K562 (cell line): ENCODE data around the gene MYOZ2. TPM values are rescaled to one million over a fixed set of nuclear protein-coding genes. Genes with fewer than 3 reads are reported as not detected.

Experiments used
- ATAC-seq: fragments of 200-7000 bp; cut with Tn5 transposase; 3 replicates; pipeline ENCODE4 v1.9.1; 2020; ENCODE audit warnings: moderate library complexity
- BruUV-seq: library from RNA; stranded (reverse); fragments of 400-500 nt; replicated peaks from 2 replicates; lab custom pipeline; 2021; lab: Mats Ljungman, UMichigan
- CTCF ChIA-PET: fragments of 300-600 bp; formaldehyde crosslinking; extraction: SDS; loops from one replicate; lab custom pipeline; 2021; ENCODE audit warnings: low intra/inter-chr PET ratio; lab: Yijun Ruan, JAX
- POLR2A ChIA-PET: fragments of 300-600, 350-650 bp; sonication (Branson Sonifier 250); formaldehyde crosslinking; extraction: SDS; loops from one replicate; lab custom pipeline; 2021; ENCODE audit warnings: antibody characterized with exemption, inconsistent platforms; lab: Yijun Ruan, JAX
- DNase-seq, 4 experiments: peaks; one replicate each; pipeline versions ENCODE4 v3.0.0 to v3.0.0-alpha.2; 2011 to 2018; ENCODE audit warnings: low spot score in 3 of 4, mixed read lengths in 3 of 4; ENCODE audit errors: extremely low read depth in 1 of 4
- FAIRE-seq: peaks from 2 replicates; lab custom pipeline; 2011; peaks lifted over from hg19 to GRCh38; lab: Jason Lieb, UNC
- H2AFZ ChIP-seq: 2 replicates; pipeline ENCODE4 v1.6.0; 2011; ENCODE audit warnings: low read depth, low read length, control low read depth, inconsistent platforms
- H3K27ac ChIP-seq: fragments of 200-600 bp; 3 replicates; pipeline ENCODE4 v1.8.0; 2011; ENCODE audit warnings: low read depth, mild to moderate bottlenecking, control low read depth, inconsistent platforms, low read length, moderate library complexity, mixed read lengths; ENCODE audit errors: extremely low read depth
- H3K27me3 ChIP-seq, 2 experiments: fragments of 300-600 bp in 1 of 2; 2 replicates in 1 of 2; 3 replicates in 1 of 2; pipeline versions ENCODE4 v1.6.0 to v1.8.0; 2011; ENCODE audit warnings: inconsistent platforms in 2 of 2, low read length in 2 of 2, mild to moderate bottlenecking in 1 of 2, mixed read lengths in 1 of 2, moderate library complexity in 1 of 2; ENCODE audit not compliant: control insufficient read depth in 2 of 2, insufficient read depth in 2 of 2
- H3K36me3 ChIP-seq: fragments of 300-600 bp; 3 replicates; pipeline ENCODE4 v1.8.0; 2011; ENCODE audit warnings: mild to moderate bottlenecking, low read length, inconsistent platforms; ENCODE audit not compliant: control insufficient read depth, insufficient read depth
- H3K4me1 ChIP-seq, 2 experiments: fragments of 200-600 bp in 1 of 2; replicated peaks in 1 of 2; 2 replicates in 1 of 2; 3 replicates in 1 of 2; pipeline versions ENCODE4 v1.5.1 to v1.8.0; 2011; ENCODE audit warnings: inconsistent platforms in 2 of 2, low read length in 2 of 2, mild to moderate bottlenecking in 1 of 2, mixed read lengths in 1 of 2, moderate library complexity in 1 of 2; ENCODE audit not compliant: control insufficient read depth in 2 of 2, insufficient read depth in 2 of 2
- H3K4me2 ChIP-seq: 2 replicates; pipeline ENCODE4 v1.6.1; 2011; ENCODE audit warnings: low read length, control low read depth, inconsistent platforms, mixed read lengths; ENCODE audit not compliant: insufficient read depth
- H3K4me3 ChIP-seq: fragments of 200-600 bp; sonication (generic), shearing (Covaris generic); 2 replicates; pipeline ENCODE4 v1.5.1; 2016; ENCODE audit warnings: control low read depth, inconsistent platforms
- H3K79me2 ChIP-seq: fragments of 200-600 bp; 3 replicates; pipeline ENCODE4 v1.8.0; 2011; ENCODE audit warnings: low read length, inconsistent platforms; ENCODE audit not compliant: control insufficient read depth, insufficient read depth
- H3K9ac ChIP-seq, 2 experiments: 2 replicates each; pipeline versions ENCODE4 v1.6.0 to v1.6.1; 2011; ENCODE audit warnings: low read depth in 2 of 2, low read length in 2 of 2, control low read depth in 1 of 2, inconsistent platforms in 1 of 2, mild to moderate bottlenecking in 1 of 2, mixed read lengths in 1 of 2; ENCODE audit not compliant: insufficient read depth in 1 of 2
- H3K9me1 ChIP-seq: one replicate; pipeline ENCODE4 v1.6.0; 2011; ENCODE audit warnings: inconsistent platforms, mild to moderate bottlenecking, low read length, moderate library complexity; ENCODE audit not compliant: control insufficient read depth, insufficient read depth
- H3K9me3 ChIP-seq: replicated peaks from 2 replicates; pipeline ENCODE4 v1.5.1; 2011; ENCODE audit warnings: low read depth, low read length, inconsistent platforms; ENCODE audit not compliant: control insufficient read depth, insufficient read depth
- H4K20me1 ChIP-seq: replicated peaks from 2 replicates; pipeline ENCODE4 v1.6.1; 2011; ENCODE audit warnings: low read length, inconsistent platforms, mixed read lengths; ENCODE audit not compliant: control insufficient read depth, insufficient read depth
- CC2D1A ChIP-seq: fragments of 450-650 bp; IDR thresholded peaks from 2 replicates; pipeline ENCODE4 v1.6.1; 2017; ENCODE audit warnings: mild to moderate bottlenecking
- CGGBP1 ChIP-seq: fragments of 250-450 bp; sonication (Bioruptor Pico); IDR thresholded peaks from 2 replicates; pipeline ENCODE4 v1.9.0; 2021; ENCODE audit warnings: mild to moderate bottlenecking
- ETV5 ChIP-seq: sonication (generic); formaldehyde crosslinking; IDR thresholded peaks from 2 replicates; pipeline ENCODE4 v1.4.0; 2020; ENCODE audit warnings: low read depth, mild to moderate bottlenecking, missing genetic modification reagents
- EWSR1 ChIP-seq: fragments of 450-650 bp; IDR thresholded peaks from 2 replicates; pipeline ENCODE4 v1.6.1; 2018; ENCODE audit warnings: borderline replicate concordance, mild to moderate bottlenecking, low read depth, moderate library complexity; ENCODE audit not compliant: partially characterized antibody
- GATA2 ChIP-seq: sonication (generic); formaldehyde crosslinking; IDR thresholded peaks from 2 replicates; pipeline ENCODE4 v1.4.0; 2020; ENCODE audit warnings: mild to moderate bottlenecking, missing genetic modification reagents
- HIVEP1 ChIP-seq: fragments of 250-450 bp; sonication (Bioruptor Pico); IDR thresholded peaks from 2 replicates; pipeline ENCODE4 v1.4.0; 2020; ENCODE audit warnings: mild to moderate bottlenecking
- PRMT5 ChIP-seq: sonication (generic); formaldehyde crosslinking; IDR thresholded peaks from 2 replicates; pipeline ENCODE4 v1.5.0; 2020; ENCODE audit warnings: missing genetic modification reagents
- SAFB ChIP-seq: fragments of 200-400 bp; formaldehyde crosslinking; IDR thresholded peaks from 2 replicates; pipeline ENCODE4 v1.6.1; 2017; ENCODE audit warnings: low read depth, low read length, borderline replicate concordance
- SMARCC2 ChIP-seq: fragments of 450-650 bp; IDR thresholded peaks from 2 replicates; pipeline ENCODE4 v1.6.1; 2017; ENCODE audit warnings: antibody characterized with exemption, moderate library complexity, mild to moderate bottlenecking, low read depth
- SNAPC5 ChIP-seq: fragments of 250-450 bp; sonication (Bioruptor Pico); IDR thresholded peaks from 2 replicates; pipeline ENCODE4 v1.8.0; 2021; ENCODE audit warnings: moderate library complexity, mild to moderate bottlenecking, inconsistent platforms
- TSHZ1 ChIP-seq: fragments of 250-450 bp; sonication (Bioruptor Pico); IDR thresholded peaks from 2 replicates; pipeline ENCODE4 v1.4.0; 2020; ENCODE audit warnings: mild to moderate bottlenecking, moderate library complexity
- U2AF1 ChIP-seq: fragments of 200-400 bp; formaldehyde crosslinking; optimal IDR thresholded peaks from 2 replicates; pipeline ENCODE3; 2017; ENCODE audit warnings: mild to moderate bottlenecking, low read depth, low read length, moderate library complexity
- ZNF212 ChIP-seq: fragments of 450-650 bp; formaldehyde crosslinking; IDR thresholded peaks from 2 replicates; pipeline ENCODE4 v1.4.0; 2020; ENCODE audit warnings: mild to moderate bottlenecking
- in situ Hi-C: fragments of 300-500 bp; cut with MboI; formaldehyde crosslinking; loops from 4 replicates; pipeline ENCODE4 v1.15.0; 2018; ENCODE audit warnings: inconsistent platforms, mixed read lengths
- intact Hi-C: fragments of 100-400 bp; cut with micrococcal nuclease; formaldehyde crosslinking; loops from 2 replicates; pipeline ENCODE4 v1.14.2; 2022
- polyA plus RNA-seq, 8 experiments: library from polyadenylated mRNA; depleted of rRNA in 4 of 8; stranded (reverse) in 5 of 8; unstranded in 3 of 8; fragments of >200 nt; fragmentation: Nextera tagmentation in 2 of 8; fragmentation: Illumina TruSeq in 1 of 8; extraction: Ambion mirVana in 2 of 8; extraction: Trizol in 1 of 8; gene quantifications; 2 replicates each; pipeline versions ENCODE4 v1.2.1 to v1.2.3, GENCODE V29; 2011 to 2014; ENCODE audit warnings: inconsistent platforms in 1 of 8, missing spikeins in 1 of 8
- total RNA-seq, 7 experiments: library from RNA; depleted of rRNA in 6 of 7; stranded (reverse); fragments of >200 nt in 6 of 7; fragmentation: Illumina TruSeq in 2 of 7; extraction: Trizol in 2 of 7; gene quantifications; 2 replicates each; pipeline versions ENCODE4 v1.2.1 to v1.2.3, GENCODE V29; 2011 to 2021; ENCODE audit warnings: low replicate concordance in 1 of 7

Gene MYOZ2
- total and polyA plus RNA-seq, 9 of the 15 experiments (the other 6 are each of a cell fraction or from before 2014, with no cell fraction given): not detected

GRCh38 chr4:119205690-119206089, 70.1 kb downstream of the MYOZ2 start:
- Histone ChIP-seq H3K79me2 (no peaks in the 10 kb centered on the region), H2AFZ (no peak overlapping the region), H3K27me3 (no peaks in the 10 kb centered on the region; a peak in 1 of 5 replicates), H3K27ac (no peak overlapping the region), H3K9me3 (no peaks in the 10 kb centered on the region), H3K9me1 (no peaks in the 10 kb centered on the region), H3K4me1 (peaks cover 0 to 7% of the 10 kb centered on the region in 2 experiments; a peak in 3 of 5 replicates), H3K9ac (no peak overlapping the region), H3K4me3 (no peak overlapping the region), H3K4me2 (no peak overlapping the region), H4K20me1 (no peaks in the 10 kb centered on the region), H3K36me3 (no peaks in the 10 kb centered on the region)
- in situ Hi-C loops (no loop called here), intact Hi-C loops (no loop called here)
- ATAC-seq: no peak
- no peak for FAIRE-seq
- DNase-seq: no peak
- BruUV-seq: no TSS peak
- TF ChIP-seq HIVEP1 (CRISPR knock-in tag) (no peak), CGGBP1 (no peak), TSHZ1 (no peak), PRMT5 (no peak), U2AF1 (no peak), SAFB (no peak), GATA2 (no peak), EWSR1 (no peak), SNAPC5 (CRISPR knock-in tag) (no peak), SMARCC2 (no peak), ZNF212 (CRISPR knock-in tag) (no peak), CC2D1A (no peak), ETV5 (no peak)
- CTCF ChIA-PET: no interaction called here
- POLR2A ChIA-PET: no interaction called here
